Stimulated activated memory B cell treated with anti-CD40 and anti-IgM and Interleukin-4, amounts not matched to agents 10 μg/mL and 1 μg/mL and 100 μg/mL, for 72 hours (primary cell): ENCODE measurements around the gene LRIG1.
A peak's percentile ranks its signal among the peaks of the same experiment; 100 is the strongest.
"Not testable (repeated sequence)": the region's sequence is repeated elsewhere in the genome, so short reads cannot be mapped to it uniquely, and the experiment has no call there.

Source experiments
- ATAC-seq: fragments of 150-1000 bp; cut with Tn5 transposase; 2 replicates; pipeline ENCODE4 v1.10.0; 2021
- H3K27ac Mint-ChIP-seq: one replicate; pipeline ENCODE4 v1.8.0; 2022; ENCODE audit warnings: mild to moderate bottlenecking, mixed read lengths
- H3K27me3 Mint-ChIP-seq: one replicate; pipeline ENCODE4 v1.8.0; 2022; ENCODE audit warnings: mixed read lengths
- H3K36me3 Mint-ChIP-seq: one replicate; pipeline ENCODE4 v1.8.0; 2022; ENCODE audit warnings: mixed read lengths
- H3K4me1 Mint-ChIP-seq: one replicate; pipeline ENCODE4 v1.8.0; 2022; ENCODE audit warnings: mixed read lengths
- H3K4me3 Mint-ChIP-seq: one replicate; pipeline ENCODE4 v1.8.0; 2022; ENCODE audit warnings: mild to moderate bottlenecking, moderate library complexity, mixed read lengths
- H3K9me3 Mint-ChIP-seq: one replicate; pipeline ENCODE4 v1.8.0; 2022; ENCODE audit warnings: mixed read lengths

LRIG1 gene

GRCh38 chr3:66433522-66433782, 67.4 kb downstream of the LRIG1 start:
- no peak overlapping the region for H3K27ac Mint-ChIP-seq
- H3K9me3 Mint-ChIP-seq = no peaks in the 10 kb centered on the region
- H3K4me3 Mint-ChIP-seq = no peak overlapping the region
- ATAC-seq = no peak
- no peaks in the 10 kb centered on the region for H3K36me3 Mint-ChIP-seq
- H3K27me3 Mint-ChIP-seq = no peaks in the 10 kb centered on the region
- no peaks in the 10 kb centered on the region for H3K4me1 Mint-ChIP-seq

GRCh38 chr3:66432767-66433521, 67.9 kb downstream of the LRIG1 start:
- no peak overlapping the region for H3K4me3 Mint-ChIP-seq
- no peaks in the 10 kb centered on the region for H3K36me3 Mint-ChIP-seq
- ATAC-seq = no peak
- H3K4me1 Mint-ChIP-seq = no peaks in the 10 kb centered on the region
- no peak overlapping the region for H3K27ac Mint-ChIP-seq
- no peaks in the 10 kb centered on the region for H3K9me3 Mint-ChIP-seq
- H3K27me3 Mint-ChIP-seq = no peaks in the 10 kb centered on the region

- Mint-ChIP-seq H3K27ac (no peak overlapping the region), H3K4me3 (no peak overlapping the region), H3K36me3 (no peaks in the 10 kb centered on the region), H3K27me3 (no peaks in the 10 kb centered on the region), H3K9me3 (no peaks in the 10 kb centered on the region), H3K4me1 (no peaks in the 10 kb centered on the region)
- no peak for ATAC-seq
Observed at GRCh38 chr3:66432041-66432766, 68.6 kb downstream of the LRIG1 start.

GRCh38 chr3:66431494-66431893, 69.3 kb downstream of the LRIG1 start:
- H3K27me3 Mint-ChIP-seq = no peaks in the 10 kb centered on the region
- H3K9me3 Mint-ChIP-seq = no peaks in the 10 kb centered on the region
- H3K4me1 Mint-ChIP-seq = no peaks in the 10 kb centered on the region
- H3K4me3 Mint-ChIP-seq = no peak overlapping the region
- H3K36me3 Mint-ChIP-seq = no peaks in the 10 kb centered on the region
- no peak overlapping the region for H3K27ac Mint-ChIP-seq
- ATAC-seq = no peak

GRCh38 chr3:66430876-66431275, 69.9 kb downstream of the LRIG1 start:
- Mint-ChIP-seq H3K4me3 (no peak overlapping the region), H3K27me3 (no peaks in the 10 kb centered on the region), H3K27ac (no peak overlapping the region), H3K4me1 (no peaks in the 10 kb centered on the region), H3K36me3 (no peaks in the 10 kb centered on the region), H3K9me3 (no peaks in the 10 kb centered on the region)
- ATAC-seq = peak; percentile 21

- Mint-ChIP-seq H3K36me3 (no peaks in the 10 kb centered on the region), H3K4me1 (no peaks in the 10 kb centered on the region), H3K4me3 (no peak overlapping the region), H3K27ac (no peak overlapping the region), H3K9me3 (no peaks in the 10 kb centered on the region), H3K27me3 (no peaks in the 10 kb centered on the region)
- ATAC-seq = no peak
Observed at GRCh38 chr3:66428733-66429132, 72.1 kb downstream of the LRIG1 start.

GRCh38 chr3:66427951-66428474, 72.8 kb downstream of the LRIG1 start:
- no peak for ATAC-seq
- Mint-ChIP-seq H3K4me1 (no peaks in the 10 kb centered on the region), H3K36me3 (no peaks in the 10 kb centered on the region), H3K27ac (no peak overlapping the region), H3K27me3 (no peaks in the 10 kb centered on the region), H3K9me3 (no peaks in the 10 kb centered on the region), H3K4me3 (no peak overlapping the region)

- no peak overlapping the region for H3K4me3 Mint-ChIP-seq
- peaks cover 2% of the 10 kb centered on the region for H3K36me3 Mint-ChIP-seq
- H3K27me3 Mint-ChIP-seq = no peaks in the 10 kb centered on the region
- peaks cover 4% of the 10 kb centered on the region for H3K9me3 Mint-ChIP-seq
- ATAC-seq = no peak
- no peak overlapping the region for H3K27ac Mint-ChIP-seq
- no peaks in the 10 kb centered on the region for H3K4me1 Mint-ChIP-seq
Observed at GRCh38 chr3:66427352-66427751, 73.5 kb downstream of the LRIG1 start.

- Mint-ChIP-seq H3K9me3 (peaks cover 11% of the 10 kb centered on the region), H3K4me1 (no peaks in the 10 kb centered on the region), H3K4me3 (no peak overlapping the region), H3K27me3 (no peaks in the 10 kb centered on the region), H3K27ac (no peak overlapping the region), H3K36me3 (peaks cover 6% of the 10 kb centered on the region)
- ATAC-seq = no peak
Observed at GRCh38 chr3:66426135-66426534, 74.7 kb downstream of the LRIG1 start.

GRCh38 chr3:66425576-66426114, 75.2 kb downstream of the LRIG1 start:
- Mint-ChIP-seq H3K4me1 (no peaks in the 10 kb centered on the region), H3K27ac (no peak overlapping the region), H3K36me3 (peaks cover 8% of the 10 kb centered on the region)

GRCh38 chr3:66425032-66425431, 75.8 kb downstream of the LRIG1 start:
- Mint-ChIP-seq H3K36me3 (peaks cover 14% of the 10 kb centered on the region), H3K27ac (no peak overlapping the region), H3K9me3 (peaks cover 22% of the 10 kb centered on the region), H3K4me1 (no peaks in the 10 kb centered on the region), H3K27me3 (no peaks in the 10 kb centered on the region), H3K4me3 (no peak overlapping the region)
- no peak for ATAC-seq

More at GRCh38 chr3:66425576-66426114, 75.2 kb downstream of the LRIG1 start:
- Mint-ChIP-seq H3K9me3 (peaks cover 16% of the 10 kb centered on the region), H3K4me3 (no peak overlapping the region), H3K27me3 (no peaks in the 10 kb centered on the region)
- ATAC-seq = no peak

GRCh38 chr3:66423791-66424190, 77.0 kb downstream of the LRIG1 start:
- H3K9me3 Mint-ChIP-seq = peaks cover 24% of the 10 kb centered on the region
- H3K27ac Mint-ChIP-seq = no peak overlapping the region
- H3K4me1 Mint-ChIP-seq = no peaks in the 10 kb centered on the region
- no peaks in the 10 kb centered on the region for H3K27me3 Mint-ChIP-seq
- peaks cover 17% of the 10 kb centered on the region for H3K36me3 Mint-ChIP-seq
- H3K4me3 Mint-ChIP-seq = no peak overlapping the region
- ATAC-seq = no peak

GRCh38 chr3:66421893-66422292, 78.9 kb downstream of the LRIG1 start:
- peaks cover 24% of the 10 kb centered on the region for H3K9me3 Mint-ChIP-seq
- H3K4me3 Mint-ChIP-seq, H3K4me1 Mint-ChIP-seq, ATAC-seq, H3K27ac Mint-ChIP-seq, H3K27me3 Mint-ChIP-seq: not testable (repeated sequence)
- peaks cover 17% of the 10 kb centered on the region for H3K36me3 Mint-ChIP-seq

GRCh38 chr3:66421144-66421543, 79.7 kb downstream of the LRIG1 start:
- H3K4me1 Mint-ChIP-seq = not testable (repeated sequence)
- Mint-ChIP-seq H3K9me3 (peaks cover 24% of the 10 kb centered on the region), H3K36me3 (peaks cover 17% of the 10 kb centered on the region)

GRCh38 chr3:66419036-66419435, 81.8 kb downstream of the LRIG1 start:
- ATAC-seq = no peak
- H3K27me3 Mint-ChIP-seq = no peaks in the 10 kb centered on the region
- H3K27ac Mint-ChIP-seq = no peak overlapping the region
- no peak overlapping the region for H3K4me3 Mint-ChIP-seq
- H3K36me3 Mint-ChIP-seq = peaks cover 17% of the 10 kb centered on the region
- H3K9me3 Mint-ChIP-seq = peaks cover 24% of the 10 kb centered on the region
- no peaks in the 10 kb centered on the region for H3K4me1 Mint-ChIP-seq

More at GRCh38 chr3:66421144-66421543, 79.7 kb downstream of the LRIG1 start:
- not testable (repeated sequence) for H3K4me3 Mint-ChIP-seq, H3K27me3 Mint-ChIP-seq, ATAC-seq, H3K27ac Mint-ChIP-seq

- H3K9me3 Mint-ChIP-seq = peaks cover 24% of the 10 kb centered on the region
- no peaks in the 10 kb centered on the region for H3K27me3 Mint-ChIP-seq
- no peaks in the 10 kb centered on the region for H3K4me1 Mint-ChIP-seq
- no peak overlapping the region for H3K27ac Mint-ChIP-seq
- H3K4me3 Mint-ChIP-seq = no peak overlapping the region
- peaks cover 17% of the 10 kb centered on the region for H3K36me3 Mint-ChIP-seq
- no peak for ATAC-seq
Observed at GRCh38 chr3:66418475-66418931, 82.3 kb downstream of the LRIG1 start.
